Testis (tissue), 3 donors: ENCODE results near the gene MAN1C1. TPM values are rescaled to one million over a fixed set of nuclear protein-coding genes. Genes with fewer than 3 reads are reported as not detected.

Source experiments
- DNase-seq: peaks from one replicate; pipeline ENCODE4 v3.0.0-alpha.2; 2019
- H3K27ac ChIP-seq, 2 donors: fragments of 200-600 bp; sonication (generic); one replicate each; pipeline ENCODE4 v1.5.1; 2019
- H3K27me3 ChIP-seq: fragments of 200-600 bp; sonication (generic); one replicate; pipeline ENCODE4 v1.5.1; 2019
- H3K36me3 ChIP-seq: fragments of 200-600 bp; sonication (generic); one replicate; pipeline ENCODE4 v1.5.1; 2017; ENCODE audit warnings: low read depth; ENCODE audit errors: missing control alignments
- H3K4me1 ChIP-seq: fragments of 200-600 bp; sonication (generic); one replicate; pipeline ENCODE4 v1.5.1; 2019
- H3K4me3 ChIP-seq, 2 donors: fragments of 200-600 bp; sonication (generic); one replicate each; pipeline ENCODE4 v1.5.1; 2017 to 2019
- H3K9me3 ChIP-seq: fragments of 200-600 bp; sonication (generic); one replicate; pipeline ENCODE4 v1.5.1; 2017
- CTCF ChIP-seq, 3 experiments: fragments of 450-650 bp in 2 of 3; fragments of 200-600 bp in 1 of 3; sonication (generic) in 1 of 3; IDR thresholded peaks; one replicate each; pipeline ENCODE4 v1.5.1; 2016 to 2019; ENCODE audit warnings: antibody characterized with exemption in 3 of 3, mild to moderate bottlenecking in 2 of 3, moderate library complexity in 1 of 3
- POLR2A ChIP-seq: fragments of 450-650 bp; IDR thresholded peaks from one replicate; pipeline ENCODE4 v1.6.1; 2017; ENCODE audit warnings: antibody characterized with exemption, mild to moderate bottlenecking, moderate library complexity
- WGBS, 2 donors: methylation state at CpG; one replicate each; pipeline ENCODE4 v1.1.5; 2018; 5-methylcytosine and 5-hydroxymethylcytosine counted together
- intact Hi-C: fragments of 100-400 bp; cut with DNase I; formaldehyde crosslinking; loops from one replicate; pipeline ENCODE4 v1.15.1; 2023; ENCODE audit warnings: low total_unique reads
- polyA plus RNA-seq: library from polyadenylated mRNA; stranded (reverse); fragments of 350-450 nt; fragmentation: Illumina TruSeq; extraction: RNeasy Lipid Tissue Mini Kit (QIAGEN cat#74804); gene quantifications from one replicate; pipeline ENCODE4 v1.2.3, GENCODE V29; 2014; ENCODE audit warnings: low read depth, low replicate concordance; ENCODE audit not compliant: insufficient read depth
- total RNA-seq, 2 donors: library from RNA; depleted of rRNA; stranded (reverse); fragments of >200 nt; gene quantifications; one replicate each; pipeline ENCODE4 v1.2.3, GENCODE V29; 2016

The MAN1C1 gene
- total and polyA plus RNA-seq, 3 donors from 2014 or later = 12.8 to 21.1 (median 14.8) TPM

GRCh38 chr1:25735956-25736529, 119.5 kb downstream of the MAN1C1 start:
- Histone ChIP-seq H3K27ac (no peak overlapping the region), H3K27me3 (no peaks in the 10 kb centered on the region), H3K36me3 (no peaks in the 10 kb centered on the region), H3K9me3 (no peaks in the 10 kb centered on the region), H3K4me1 (peaks cover 3% of the 10 kb centered on the region), H3K4me3 (no peak overlapping the region)
- TF ChIP-seq POLR2A = no peak
- no peak for TF ChIP-seq CTCF (IDR thresholded peaks at IDR 0.05)
- no peak for DNase-seq
- WGBS, 2 donors = 86 to 100% methylated on average over 1 of the region's 1 CpG
- intact Hi-C loops = no loop called here

- Histone ChIP-seq H3K4me1 (peaks cover 3% of the 10 kb centered on the region), H3K27me3 (no peaks in the 10 kb centered on the region), H3K36me3 (no peaks in the 10 kb centered on the region), H3K27ac (no peak overlapping the region), H3K9me3 (no peaks in the 10 kb centered on the region), H3K4me3 (no peak overlapping the region)
- no peak for DNase-seq
- TF ChIP-seq POLR2A = no peak
- TF ChIP-seq CTCF (IDR thresholded peaks at IDR 0.05) = no peak
- intact Hi-C loops = no loop called here
- 77 to 85% methylated on average over 6 of the region's 6 CpGs for WGBS, 2 donors
Measured at GRCh38 chr1:25737130-25737529, 120.5 kb downstream of the MAN1C1 start.

GRCh38 chr1:25738499-25738898, 121.9 kb downstream of the MAN1C1 start:
- intact Hi-C loops = no loop called here
- peaks cover 13% of the 10 kb centered on the region for H3K4me1 ChIP-seq
- H3K36me3 ChIP-seq = no peaks in the 10 kb centered on the region
- no peaks in the 10 kb centered on the region for H3K9me3 ChIP-seq
- no peaks in the 10 kb centered on the region for H3K27me3 ChIP-seq
- TF ChIP-seq CTCF (IDR thresholded peaks at IDR 0.05) (no peak), POLR2A (no peak)
- DNase-seq = no peak
- H3K4me3 ChIP-seq = no peak overlapping the region
- 67 to 100% methylated on average over 2 of the region's 2 CpGs for WGBS, 2 donors
- no peak overlapping the region for H3K27ac ChIP-seq

- 82 to 87% methylated on average over 4 of the region's 4 CpGs for WGBS, 2 donors
- H3K4me1 ChIP-seq = peaks cover 22% of the 10 kb centered on the region
- no peak for DNase-seq
Measured at GRCh38 chr1:25739341-25739740, 122.8 kb downstream of the MAN1C1 start.

More at GRCh38 chr1:25739341-25739740, 122.8 kb downstream of the MAN1C1 start:
- H3K27ac ChIP-seq = no peak overlapping the region
- intact Hi-C loops = no loop called here
- no peak overlapping the region for H3K4me3 ChIP-seq
- TF ChIP-seq POLR2A (no peak), CTCF (IDR thresholded peaks at IDR 0.05) (no peak)
- H3K9me3 ChIP-seq = no peaks in the 10 kb centered on the region
- H3K27me3 ChIP-seq = no peaks in the 10 kb centered on the region
- no peaks in the 10 kb centered on the region for H3K36me3 ChIP-seq
